ENCODE results near the gene KIRREL2. TPM values are rescaled to one million over a fixed set of nuclear protein-coding genes. Genes with fewer than 3 reads are reported as not detected.
A peak's percentile ranks its signal among the peaks of the same experiment; 100 is the strongest.

The KIRREL2 gene
- total and polyA plus RNA-seq, 8 donors: 28.5 to 89.0 (median 47.6) TPM

GRCh38 chr19:35861640-35862160 lies 5.0 kb downstream of the KIRREL2 start:
- Histone ChIP-seq H3K27me3 (no peaks in the 10 kb centered on the region), H3K4me3 (no peak overlapping the region), H3K27ac (no peak overlapping the region), H3K9me3 (no peaks in the 10 kb centered on the region), H3K4me1 (peaks cover 6 to 11% (median 9%) of the 10 kb centered on the region in 3 donors), H3K36me3 (peaks cover 0 to 5% (median 0%) of the 10 kb centered on the region in 3 donors)
- intact Hi-C loops (cut with DNase I): no loop called here
- 70 to 76% methylated on average over 19 of the region's 19 CpGs for WGBS, 2 donors
- FAIRE-seq (no peak), DNase-seq (peak in 1 of 6 donors; percentile 51), ATAC-seq (no peak)
- no peak for TF ChIP-seq CTCF (IDR thresholded peaks at IDR 0.05)

- FAIRE-seq: no peak
- ATAC-seq: peak in 2 of 4 donors; percentile 28
- peak in 2 of 6 donors; percentile 42 to 62 for DNase-seq
- Histone ChIP-seq H3K27me3 (no peaks in the 10 kb centered on the region), H3K9me3 (no peaks in the 10 kb centered on the region), H3K4me1 (peaks cover 6 to 11% (median 9%) of the 10 kb centered on the region in 3 donors), H3K4me3 (no peak overlapping the region), H3K36me3 (peaks cover 0 to 5% (median 0%) of the 10 kb centered on the region in 3 donors), H3K27ac (no peak overlapping the region)
- intact Hi-C loops (cut with DNase I): no loop called here
- TF ChIP-seq CTCF (IDR thresholded peaks at IDR 0.05): no peak
- WGBS, 2 donors: 65 to 66% methylated on average over 14 of the region's 14 CpGs
These were observed 5.8 kb downstream of the KIRREL2 start for GRCh38 chr19:35862528-35862927.

DNA sequence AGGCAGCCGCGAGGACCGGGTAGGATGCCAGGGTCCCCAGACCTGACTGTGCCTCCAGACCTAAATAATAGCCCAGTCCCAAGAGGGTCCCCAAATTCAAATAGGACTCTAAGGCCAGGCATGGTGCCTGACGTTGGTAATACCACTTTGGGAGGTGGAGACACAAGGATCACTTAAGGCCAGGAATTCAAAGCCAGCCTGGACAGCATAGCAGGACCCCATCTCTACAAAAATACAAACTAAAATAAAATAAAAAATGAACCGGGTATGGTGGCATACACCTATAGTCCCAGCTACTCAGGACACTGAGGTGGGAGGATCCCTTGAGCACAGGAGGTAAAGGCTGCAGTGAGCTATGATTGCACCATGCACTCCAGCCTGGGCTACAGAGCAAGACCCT lies 6.3 kb downstream of the KIRREL2 start:
- no peak for FAIRE-seq
- H3K36me3 ChIP-seq: peaks cover 0 to 5% (median 0%) of the 10 kb centered on the region in 3 donors
- no peak for ATAC-seq
- peaks cover 6 to 11% (median 7%) of the 10 kb centered on the region in 3 donors for H3K4me1 ChIP-seq
- no peak overlapping the region for H3K4me3 ChIP-seq
- no peak overlapping the region for H3K27ac ChIP-seq
- intact Hi-C loops (cut with DNase I): no loop called here
- WGBS, 2 donors: 84 to 91% methylated on average over 5 of the region's 5 CpGs
- H3K9me3 ChIP-seq: no peaks in the 10 kb centered on the region
- H3K27me3 ChIP-seq: no peaks in the 10 kb centered on the region
- no peak for DNase-seq
- TF ChIP-seq CTCF (IDR thresholded peaks at IDR 0.05): no peak

DNA sequence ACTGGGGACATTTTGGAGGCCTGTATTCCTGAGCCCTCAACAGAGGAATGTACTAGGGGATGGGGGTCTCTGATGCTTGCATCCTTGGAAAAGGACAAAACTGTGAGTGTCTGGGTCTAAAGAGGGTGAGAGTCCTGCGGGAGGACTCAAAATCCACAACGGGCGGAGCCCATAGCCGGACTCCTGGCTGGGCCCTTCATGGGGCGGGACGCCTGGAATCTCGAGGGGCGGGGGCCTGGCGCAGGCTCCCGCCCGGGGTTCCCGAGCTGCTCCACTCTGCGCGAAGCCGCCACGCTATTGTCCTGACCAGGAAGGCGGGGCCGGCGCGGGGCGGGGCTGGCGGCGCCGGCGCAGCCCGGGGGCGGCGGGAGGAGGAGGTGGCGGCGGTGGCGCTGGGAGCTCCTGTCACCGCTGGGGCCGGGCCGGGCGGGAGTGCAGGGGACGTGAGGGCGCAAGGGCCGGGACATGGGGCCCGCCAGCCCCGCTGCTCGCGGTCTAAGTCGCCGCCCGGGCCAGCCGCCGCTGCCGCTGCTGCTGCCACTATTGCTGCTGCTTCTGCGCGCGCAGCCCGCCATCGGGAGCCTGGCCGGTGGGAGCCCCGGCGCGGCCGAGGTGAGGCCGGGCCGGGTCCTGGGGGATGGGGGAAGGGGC lies 11.6 kb downstream of the KIRREL2 start, which contains the start of gene APLP1:
Gene APLP1 (plus strand): TSS at position 403 of the 651 bp plus-strand sequence. CDS start 63 bp downstream, at position 466.
- no peaks in the 10 kb centered on the region for H3K27me3 ChIP-seq

More for the DNA sequence above, 11.6 kb downstream of the KIRREL2 start, which contains the start of gene APLP1:
- DNase-seq (peak; percentile 88 to 95 (median 91)), ATAC-seq (peak; percentile 84 to 87 (median 86)), FAIRE-seq (no peak)
- intact Hi-C loops (cut with DNase I): no loop called here
- Histone ChIP-seq H3K9me3 (no peaks in the 10 kb centered on the region), H3K4me3 (peak within 1 kb of the TSS; percentile 37 to 64 (median 49)), H3K27ac (peak within 1 kb of the TSS in 1 of 4 donors; percentile 48), H3K4me1 (peaks cover 0 to 5% (median 0%) of the 10 kb centered on the region in 3 donors), H3K36me3 (peaks cover 0 to 1% (median 0%) of the 10 kb centered on the region in 3 donors)
- TF ChIP-seq CTCF (IDR thresholded peaks at IDR 0.05): no peak
- WGBS, 2 donors: 0 to 1% methylated on average over 16 to 60 of the region's 60 CpGs

Measured in pancreas (tissue), 10 donors.